ENCODE results near the gene SPPL3.

GRCh38 chr12:120724720-120725119 is 179.4 kb downstream of the SPPL3 start:
- TF ChIP-seq POLR2AphosphoS5 (IDR thresholded peaks at IDR 0.05; ENCODE audit: low read depth, low read length) (no peak), SIN3A (IDR thresholded peaks at IDR 0.05; ENCODE audit: borderline replicate concordance, insufficient read depth, low read length) (no peak), FOXP2 (optimal IDR thresholded peaks at IDR 0.05; ENCODE audit: borderline replicate concordance, extremely low read depth, extremely low read length, insufficient read depth) (no peak)
- TF ChIP-seq, protein P1, sequence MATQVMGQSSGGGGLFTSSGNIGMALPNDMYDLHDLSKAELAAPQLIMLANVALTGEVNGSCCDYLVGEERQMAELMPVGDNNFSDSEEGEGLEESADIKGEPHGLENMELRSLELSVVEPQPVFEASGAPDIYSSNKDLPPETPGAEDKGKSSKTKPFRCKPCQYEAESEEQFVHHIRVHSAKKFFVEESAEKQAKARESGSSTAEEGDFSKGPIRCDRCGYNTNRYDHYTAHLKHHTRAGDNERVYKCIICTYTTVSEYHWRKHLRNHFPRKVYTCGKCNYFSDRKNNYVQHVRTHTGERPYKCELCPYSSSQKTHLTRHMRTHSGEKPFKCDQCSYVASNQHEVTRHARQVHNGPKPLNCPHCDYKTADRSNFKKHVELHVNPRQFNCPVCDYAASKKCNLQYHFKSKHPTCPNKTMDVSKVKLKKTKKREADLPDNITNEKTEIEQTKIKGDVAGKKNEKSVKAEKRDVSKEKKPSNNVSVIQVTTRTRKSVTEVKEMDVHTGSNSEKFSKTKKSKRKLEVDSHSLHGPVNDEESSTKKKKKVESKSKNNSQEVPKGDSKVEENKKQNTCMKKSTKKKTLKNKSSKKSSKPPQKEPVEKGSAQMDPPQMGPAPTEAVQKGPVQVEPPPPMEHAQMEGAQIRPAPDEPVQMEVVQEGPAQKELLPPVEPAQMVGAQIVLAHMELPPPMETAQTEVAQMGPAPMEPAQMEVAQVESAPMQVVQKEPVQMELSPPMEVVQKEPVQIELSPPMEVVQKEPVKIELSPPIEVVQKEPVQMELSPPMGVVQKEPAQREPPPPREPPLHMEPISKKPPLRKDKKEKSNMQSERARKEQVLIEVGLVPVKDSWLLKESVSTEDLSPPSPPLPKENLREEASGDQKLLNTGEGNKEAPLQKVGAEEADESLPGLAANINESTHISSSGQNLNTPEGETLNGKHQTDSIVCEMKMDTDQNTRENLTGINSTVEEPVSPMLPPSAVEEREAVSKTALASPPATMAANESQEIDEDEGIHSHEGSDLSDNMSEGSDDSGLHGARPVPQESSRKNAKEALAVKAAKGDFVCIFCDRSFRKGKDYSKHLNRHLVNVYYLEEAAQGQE (IDR thresholded peaks at IDR 0.05; ENCODE audit: insufficient read depth in 1 of 2, low read depth in 2 of 2, low read length in 2 of 2), result no peak

Measured in PFSK-1 (cell line).